Loucy (cell line): ENCODE measurements around the gene TMTC2.

ENCODE experiments used
- EZH2phosphoT487 ChIP-seq: fragments of 200-600 bp; IDR thresholded peaks from 2 replicates; pipeline ENCODE4 v1.6.1; 2018; ENCODE audit warnings: antibody characterized with exemption, mild to moderate bottlenecking, moderate library complexity, borderline replicate concordance
- TF ChIP-seq, protein P1 (sequence below): fragments of 200-600 bp; sonication (generic); conservative IDR thresholded peaks from 2 replicates; pipeline ENCODE4 v1.5.1; 2014; ENCODE audit warnings: mild to moderate bottlenecking, antibody characterized with exemption, low read length

DNA sequence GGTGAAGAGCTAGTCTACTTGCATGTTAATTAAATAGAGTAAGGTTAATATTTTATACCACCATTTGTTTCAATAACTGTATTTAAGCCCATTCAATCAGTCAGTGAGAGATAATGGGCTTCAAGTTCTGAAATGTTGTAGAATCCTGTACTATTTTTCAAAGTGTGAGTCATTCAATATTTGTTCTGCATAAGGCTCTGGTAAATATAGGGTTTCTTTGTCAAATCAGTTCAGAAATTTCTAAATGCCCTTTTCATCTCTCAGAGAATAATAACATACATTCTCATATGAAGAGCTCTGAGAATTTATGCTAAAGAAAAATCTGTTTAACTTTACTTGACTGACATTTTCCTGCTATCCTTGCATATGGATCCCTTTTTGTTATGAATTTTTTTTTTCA, 493.3 kb downstream of the TMTC2 start:
- TF ChIP-seq, protein P1, sequence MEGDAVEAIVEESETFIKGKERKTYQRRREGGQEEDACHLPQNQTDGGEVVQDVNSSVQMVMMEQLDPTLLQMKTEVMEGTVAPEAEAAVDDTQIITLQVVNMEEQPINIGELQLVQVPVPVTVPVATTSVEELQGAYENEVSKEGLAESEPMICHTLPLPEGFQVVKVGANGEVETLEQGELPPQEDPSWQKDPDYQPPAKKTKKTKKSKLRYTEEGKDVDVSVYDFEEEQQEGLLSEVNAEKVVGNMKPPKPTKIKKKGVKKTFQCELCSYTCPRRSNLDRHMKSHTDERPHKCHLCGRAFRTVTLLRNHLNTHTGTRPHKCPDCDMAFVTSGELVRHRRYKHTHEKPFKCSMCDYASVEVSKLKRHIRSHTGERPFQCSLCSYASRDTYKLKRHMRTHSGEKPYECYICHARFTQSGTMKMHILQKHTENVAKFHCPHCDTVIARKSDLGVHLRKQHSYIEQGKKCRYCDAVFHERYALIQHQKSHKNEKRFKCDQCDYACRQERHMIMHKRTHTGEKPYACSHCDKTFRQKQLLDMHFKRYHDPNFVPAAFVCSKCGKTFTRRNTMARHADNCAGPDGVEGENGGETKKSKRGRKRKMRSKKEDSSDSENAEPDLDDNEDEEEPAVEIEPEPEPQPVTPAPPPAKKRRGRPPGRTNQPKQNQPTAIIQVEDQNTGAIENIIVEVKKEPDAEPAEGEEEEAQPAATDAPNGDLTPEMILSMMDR: no peak
- no peak for TF ChIP-seq EZH2phosphoT487
